ENCODE measurements around the gene IFRD2. TPM values are rescaled to one million over a fixed set of nuclear protein-coding genes. Genes with fewer than 3 reads are reported as not detected.

The IFRD2 gene
- total RNA-seq, 1 donor from 2014 or later, result 77.1 TPM

DNA sequence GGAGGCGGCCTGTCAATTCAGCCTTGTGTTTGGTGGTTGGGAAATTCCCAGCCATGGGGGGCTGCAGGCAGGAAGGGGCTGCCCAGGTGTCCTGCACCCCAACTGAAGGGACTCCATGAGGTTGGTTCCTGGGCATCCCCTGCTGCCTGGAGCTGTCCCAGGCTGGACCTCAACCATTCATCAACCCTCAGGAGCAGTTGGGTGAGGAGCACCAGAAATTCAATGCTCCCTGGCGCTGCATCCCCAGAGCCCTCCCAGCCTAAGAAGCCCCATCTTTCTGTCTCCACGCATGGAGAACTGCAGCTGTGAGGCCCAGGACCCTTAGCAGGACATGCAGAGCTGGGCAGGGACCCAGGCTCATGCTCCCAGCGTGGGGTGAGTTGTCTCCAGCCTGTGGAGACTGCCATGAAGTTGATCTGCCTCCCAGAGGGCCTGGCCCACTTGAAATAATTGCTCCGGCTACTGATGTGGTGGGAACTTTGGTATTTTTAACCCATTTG, 31.2 kb downstream of the IFRD2 start:
- Mint-ChIP-seq H3K4me1 (peaks cover 69% of the 10 kb centered on the region), H3K9me3 (no peaks in the 10 kb centered on the region), H3K27ac (ENCODE audit: unreplicated experiment) (peak overlapping the region; percentile 97), H3K27me3 (ENCODE audit: low read depth) (peaks cover 3% of the 10 kb centered on the region), H3K36me3 (ENCODE audit: low read depth) (peaks cover 5% of the 10 kb centered on the region), H3K4me3 (peak overlapping the region; percentile 49)
- no peak for DNase-seq (ENCODE audit: low read depth, low spot score)
- TF ChIP-seq, protein P1, sequence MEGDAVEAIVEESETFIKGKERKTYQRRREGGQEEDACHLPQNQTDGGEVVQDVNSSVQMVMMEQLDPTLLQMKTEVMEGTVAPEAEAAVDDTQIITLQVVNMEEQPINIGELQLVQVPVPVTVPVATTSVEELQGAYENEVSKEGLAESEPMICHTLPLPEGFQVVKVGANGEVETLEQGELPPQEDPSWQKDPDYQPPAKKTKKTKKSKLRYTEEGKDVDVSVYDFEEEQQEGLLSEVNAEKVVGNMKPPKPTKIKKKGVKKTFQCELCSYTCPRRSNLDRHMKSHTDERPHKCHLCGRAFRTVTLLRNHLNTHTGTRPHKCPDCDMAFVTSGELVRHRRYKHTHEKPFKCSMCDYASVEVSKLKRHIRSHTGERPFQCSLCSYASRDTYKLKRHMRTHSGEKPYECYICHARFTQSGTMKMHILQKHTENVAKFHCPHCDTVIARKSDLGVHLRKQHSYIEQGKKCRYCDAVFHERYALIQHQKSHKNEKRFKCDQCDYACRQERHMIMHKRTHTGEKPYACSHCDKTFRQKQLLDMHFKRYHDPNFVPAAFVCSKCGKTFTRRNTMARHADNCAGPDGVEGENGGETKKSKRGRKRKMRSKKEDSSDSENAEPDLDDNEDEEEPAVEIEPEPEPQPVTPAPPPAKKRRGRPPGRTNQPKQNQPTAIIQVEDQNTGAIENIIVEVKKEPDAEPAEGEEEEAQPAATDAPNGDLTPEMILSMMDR (conservative IDR thresholded peaks at IDR 0.05), result no peak

DNA sequence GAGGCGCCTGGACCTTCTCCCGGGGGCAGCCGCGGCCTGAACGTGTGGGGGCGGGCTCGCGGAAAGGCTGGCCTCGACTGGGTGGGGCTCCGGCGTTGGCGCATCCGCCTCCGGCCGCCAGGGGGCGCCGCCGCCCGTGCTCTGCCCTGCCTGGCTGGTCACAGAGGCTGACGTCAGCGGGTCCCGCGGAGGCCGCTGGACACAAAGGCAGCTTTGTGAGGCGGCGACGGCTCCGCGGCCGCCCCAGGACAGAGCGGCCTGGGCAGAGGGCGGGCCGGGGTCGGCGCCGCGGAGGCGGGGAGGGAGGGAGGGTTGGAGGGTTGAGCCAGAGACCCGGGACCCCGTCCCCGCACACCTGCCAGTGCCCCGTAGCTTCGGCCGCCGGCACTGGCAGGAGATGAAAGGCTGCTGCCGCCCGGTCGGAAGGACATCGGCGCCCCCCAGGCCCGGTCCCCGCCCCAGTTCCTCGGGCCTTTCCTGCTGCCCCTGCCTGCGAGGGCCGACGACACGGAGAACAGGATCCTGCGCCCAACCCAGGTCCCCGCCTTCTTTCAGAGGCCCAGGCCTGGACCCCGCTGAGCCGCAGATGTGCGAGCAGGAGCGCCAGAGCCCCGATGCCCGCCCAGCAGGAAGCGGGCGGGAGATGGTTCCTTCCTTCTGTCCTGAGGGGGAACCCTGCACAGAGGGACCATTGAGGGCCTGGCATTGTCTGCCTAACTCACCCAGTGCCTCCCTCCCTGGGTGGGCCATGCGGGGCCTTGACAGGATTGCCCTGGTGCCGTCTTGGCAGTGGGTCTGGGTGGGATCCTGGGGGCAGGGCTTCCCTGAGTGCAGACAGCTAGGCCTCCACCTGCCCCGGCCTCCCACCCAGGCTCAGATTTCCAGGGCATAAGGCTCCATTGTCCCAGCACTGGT, 31.9 kb downstream of the IFRD2 start:
- Mint-ChIP-seq H3K4me3 (peak overlapping the region; percentile 77), H3K27ac (ENCODE audit: unreplicated experiment) (peak overlapping the region; percentile 97), H3K9me3 (no peaks in the 10 kb centered on the region), H3K27me3 (ENCODE audit: low read depth) (no peaks in the 10 kb centered on the region), H3K36me3 (ENCODE audit: low read depth) (peaks cover 5% of the 10 kb centered on the region), H3K4me1 (peaks cover 64% of the 10 kb centered on the region)
- peak; percentile 94 for DNase-seq (ENCODE audit: low read depth, low spot score)
- TF ChIP-seq, protein P1 (conservative IDR thresholded peaks at IDR 0.05), result peak; percentile 99

DNA sequence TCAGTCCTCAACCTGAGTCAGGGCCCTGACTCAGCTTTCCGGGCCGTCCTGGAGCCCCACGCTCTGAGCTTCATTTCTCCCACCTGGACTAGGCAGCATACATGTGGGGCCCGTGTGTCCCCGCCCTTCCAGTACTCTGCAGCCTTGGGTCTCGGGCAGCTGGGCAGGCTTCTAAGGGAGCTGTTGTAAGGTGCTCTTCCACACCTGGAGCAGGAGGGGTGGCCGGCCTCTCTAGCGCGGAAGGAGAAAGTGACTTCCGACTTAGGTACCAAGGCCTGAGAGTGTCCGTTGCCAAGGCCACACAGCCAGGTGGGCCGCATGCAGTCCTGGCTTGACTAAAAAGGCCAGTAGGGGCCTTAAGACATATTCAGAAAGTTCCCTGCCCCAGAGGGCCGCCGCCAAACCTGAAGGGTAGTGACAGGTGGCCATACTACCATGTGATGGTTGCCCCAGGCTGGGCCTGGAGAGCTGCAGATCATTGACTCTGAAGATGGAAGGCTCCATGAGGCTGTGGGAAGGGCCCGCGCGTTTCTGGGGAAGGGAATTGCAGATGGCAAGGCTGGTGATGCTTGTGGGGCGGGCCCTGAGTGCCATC, 32.7 kb downstream of the IFRD2 start:
- H3K9me3 Mint-ChIP-seq, result no peaks in the 10 kb centered on the region
- H3K4me1 Mint-ChIP-seq, result peaks cover 60% of the 10 kb centered on the region
- peaks cover 5% of the 10 kb centered on the region for H3K36me3 Mint-ChIP-seq (ENCODE audit: low read depth)
- no peak for DNase-seq (ENCODE audit: low read depth, low spot score)
- peak overlapping the region; percentile 77 for H3K4me3 Mint-ChIP-seq
- no peaks in the 10 kb centered on the region for H3K27me3 Mint-ChIP-seq (ENCODE audit: low read depth)
- TF ChIP-seq, protein P1 (conservative IDR thresholded peaks at IDR 0.05), result no peak
- H3K27ac Mint-ChIP-seq (ENCODE audit: unreplicated experiment), result peak overlapping the region; percentile 81

DNA sequence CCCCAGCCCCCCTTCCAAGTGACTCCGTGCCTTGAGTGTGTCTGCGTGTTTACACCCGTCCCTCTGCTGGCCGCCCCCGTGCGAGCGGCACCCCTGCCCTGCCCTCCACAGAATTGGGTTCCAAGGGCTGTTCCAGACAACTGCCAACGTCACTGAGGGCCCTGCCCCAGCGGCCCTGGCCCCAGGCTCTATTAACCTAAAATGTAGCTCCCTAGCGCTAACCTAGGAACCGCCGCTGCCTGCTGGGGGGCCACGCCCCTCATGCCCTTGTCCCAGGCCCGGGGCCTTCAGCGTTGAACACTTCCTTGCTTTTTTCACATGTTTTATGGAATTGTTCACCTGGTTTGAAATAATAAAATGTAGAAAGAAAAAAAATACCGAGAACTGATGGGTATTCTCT, 33.2 kb downstream of the IFRD2 start:
- Mint-ChIP-seq H3K4me1 (peaks cover 55% of the 10 kb centered on the region), H3K27me3 (ENCODE audit: low read depth) (no peaks in the 10 kb centered on the region), H3K4me3 (no peak overlapping the region), H3K27ac (ENCODE audit: unreplicated experiment) (peak overlapping the region; percentile 75), H3K9me3 (no peaks in the 10 kb centered on the region), H3K36me3 (ENCODE audit: low read depth) (peaks cover 5% of the 10 kb centered on the region)
- DNase-seq (ENCODE audit: low read depth, low spot score), result no peak
- TF ChIP-seq, protein P1 (conservative IDR thresholded peaks at IDR 0.05), result no peak

DNA sequence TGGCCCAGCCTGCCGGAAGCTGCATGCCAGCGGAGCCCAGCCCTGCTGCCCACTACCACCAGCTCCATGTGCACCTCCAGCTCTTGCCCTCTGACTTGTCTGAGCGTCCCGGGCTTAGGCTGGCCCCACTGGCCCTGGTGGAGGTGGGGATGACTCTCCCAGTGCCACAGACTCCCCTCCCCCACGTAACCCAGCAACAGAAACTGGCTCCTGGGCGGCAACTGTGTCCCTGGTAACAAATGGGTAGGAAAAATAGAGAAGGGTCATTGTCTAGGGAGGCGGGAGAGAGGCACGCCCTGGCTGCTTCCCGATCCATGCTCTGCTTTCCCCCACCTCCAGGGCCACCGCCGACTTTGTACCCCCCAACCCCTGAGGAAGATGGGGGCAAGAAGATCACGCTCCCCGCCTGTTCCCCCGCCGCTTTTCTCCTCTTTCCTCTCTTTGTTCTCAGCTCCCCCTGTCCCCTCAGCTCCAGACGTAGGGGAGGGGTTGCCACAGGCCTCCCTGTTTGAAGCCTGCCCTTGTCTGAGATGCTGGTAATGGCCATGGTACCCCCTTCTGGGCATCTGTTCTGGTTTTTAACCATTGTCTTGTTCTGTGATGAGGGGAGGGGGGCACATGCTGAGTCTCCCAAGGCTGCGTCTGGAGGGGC, 34.1 kb downstream of the IFRD2 start:
- DNase-seq (ENCODE audit: low read depth, low spot score), result no peak
- peak overlapping the region; percentile 96 for H3K27ac Mint-ChIP-seq (ENCODE audit: unreplicated experiment)
- TF ChIP-seq, protein P1 (conservative IDR thresholded peaks at IDR 0.05), result no peak
- peaks cover 50% of the 10 kb centered on the region for H3K4me1 Mint-ChIP-seq
- peaks cover 5% of the 10 kb centered on the region for H3K36me3 Mint-ChIP-seq (ENCODE audit: low read depth)
- no peaks in the 10 kb centered on the region for H3K9me3 Mint-ChIP-seq
- H3K4me3 Mint-ChIP-seq, result peak overlapping the region; percentile 72
- H3K27me3 Mint-ChIP-seq (ENCODE audit: low read depth), result no peaks in the 10 kb centered on the region
